ENCODE data around the gene RFC4.
"Not testable (repeated sequence)": the region's sequence is repeated elsewhere in the genome, so short reads cannot be mapped to it uniquely, and the experiment has no call there.

Gene RFC4, protein sequence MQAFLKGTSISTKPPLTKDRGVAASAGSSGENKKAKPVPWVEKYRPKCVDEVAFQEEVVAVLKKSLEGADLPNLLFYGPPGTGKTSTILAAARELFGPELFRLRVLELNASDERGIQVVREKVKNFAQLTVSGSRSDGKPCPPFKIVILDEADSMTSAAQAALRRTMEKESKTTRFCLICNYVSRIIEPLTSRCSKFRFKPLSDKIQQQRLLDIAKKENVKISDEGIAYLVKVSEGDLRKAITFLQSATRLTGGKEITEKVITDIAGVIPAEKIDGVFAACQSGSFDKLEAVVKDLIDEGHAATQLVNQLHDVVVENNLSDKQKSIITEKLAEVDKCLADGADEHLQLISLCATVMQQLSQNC
- 21.4 to 33.6 reads per million in 2 experiments for total RNA-seq

DNA sequence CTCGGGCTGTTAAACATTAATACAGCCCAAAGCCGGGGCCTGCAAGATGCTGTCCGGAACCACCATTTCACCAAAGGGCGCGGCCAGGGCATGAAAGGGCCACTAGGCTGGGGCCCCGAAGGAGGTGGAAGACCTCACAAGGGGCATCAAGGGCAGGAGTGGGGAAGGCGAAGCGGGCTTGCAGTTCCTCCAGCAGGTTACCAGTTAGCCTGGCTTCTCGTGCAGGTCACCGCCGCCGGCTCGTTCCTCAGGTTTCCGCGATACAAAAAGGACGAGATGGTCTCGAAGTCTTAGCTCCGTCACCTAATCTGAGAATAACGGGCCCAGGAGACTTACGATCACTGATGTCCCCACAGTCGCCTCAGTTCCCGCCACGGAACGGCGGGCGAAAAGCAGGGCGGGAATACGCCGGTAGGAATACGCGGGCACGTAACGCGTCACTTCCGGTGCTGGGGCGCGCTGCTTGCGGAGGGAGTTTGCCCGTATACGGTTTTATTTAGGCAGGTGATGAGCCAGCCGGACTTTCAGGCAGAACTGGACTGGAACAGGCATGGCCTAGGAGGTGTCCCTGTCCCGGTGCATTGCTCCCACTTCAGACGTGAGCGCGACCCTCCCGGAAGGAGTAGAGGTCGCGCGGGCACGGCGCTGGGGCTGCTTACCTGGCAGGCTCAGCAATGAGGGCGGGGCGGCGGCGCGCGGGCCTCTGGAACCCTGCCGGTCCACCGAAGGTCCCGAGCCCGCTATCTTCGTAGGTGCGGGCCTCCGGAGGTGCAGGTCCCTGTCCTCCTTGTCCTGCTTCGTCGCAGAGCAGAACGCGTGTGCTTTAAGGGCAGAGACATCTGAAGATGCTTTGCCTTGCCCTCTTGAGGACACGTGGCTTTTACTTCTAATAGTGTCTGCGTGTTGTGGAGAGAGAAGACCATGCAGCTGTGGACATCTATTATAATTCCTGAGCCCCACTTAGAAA is at the start of gene RFC4:
TSS of gene RFC4 (minus strand) at position 394 of the 967 bp plus-strand sequence. CDS start 1,769 bp downstream, outside the sequence.
- DNase-seq (ENCODE audit: low read depth) = peak; percentile 76

DNA sequence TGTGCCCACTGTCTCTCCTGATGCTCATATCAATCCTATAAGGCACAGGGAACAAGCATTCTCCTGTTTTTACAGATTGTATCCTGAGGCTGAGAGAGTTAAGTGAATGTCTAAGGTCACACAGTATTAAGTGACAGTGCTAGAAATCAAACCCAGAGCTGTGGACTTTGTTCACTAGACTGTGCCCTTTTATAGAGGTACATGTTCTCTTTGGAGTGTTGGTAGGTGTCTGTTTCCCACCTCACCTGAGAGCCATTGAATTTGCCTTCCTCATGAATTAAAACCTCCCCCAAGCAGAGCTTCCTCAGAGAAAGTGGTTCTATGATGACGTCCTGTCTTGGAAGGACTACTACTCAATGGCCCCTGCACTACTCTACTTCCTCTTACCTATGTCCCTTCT is 48.7 kb upstream of the RFC4 start:
- no peak for DNase-seq (ENCODE audit: low read depth)

DNA sequence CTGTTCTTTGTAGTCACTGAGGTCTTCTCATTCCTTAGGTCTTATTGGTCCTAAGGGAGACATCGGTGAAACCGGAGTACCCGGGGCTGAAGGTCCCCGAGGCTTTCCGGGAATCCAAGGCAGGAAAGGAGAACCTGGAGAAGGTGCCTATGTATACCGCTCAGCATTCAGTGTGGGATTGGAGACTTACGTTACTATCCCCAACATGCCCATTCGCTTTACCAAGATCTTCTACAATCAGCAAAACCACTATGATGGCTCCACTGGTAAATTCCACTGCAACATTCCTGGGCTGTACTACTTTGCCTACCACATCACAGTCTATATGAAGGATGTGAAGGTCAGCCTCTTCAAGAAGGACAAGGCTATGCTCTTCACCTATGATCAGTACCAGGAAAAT is 47.9 kb upstream of the RFC4 start:
- DNase-seq (ENCODE audit: low read depth) = no peak

DNA sequence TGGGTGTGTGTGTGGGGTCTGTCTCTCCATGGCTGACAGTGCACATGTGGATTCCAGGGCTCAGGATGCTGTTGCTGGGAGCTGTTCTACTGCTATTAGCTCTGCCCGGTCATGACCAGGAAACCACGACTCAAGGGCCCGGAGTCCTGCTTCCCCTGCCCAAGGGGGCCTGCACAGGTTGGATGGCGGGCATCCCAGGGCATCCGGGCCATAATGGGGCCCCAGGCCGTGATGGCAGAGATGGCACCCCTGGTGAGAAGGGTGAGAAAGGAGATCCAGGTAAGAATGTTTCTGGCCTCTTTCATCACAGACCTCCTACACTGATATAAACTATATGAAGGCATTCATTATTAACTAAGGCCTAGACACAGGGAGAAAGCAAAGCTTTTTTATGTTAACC is 46.7 kb upstream of the RFC4 start:
- DNase-seq (ENCODE audit: low read depth) = no peak

DNA sequence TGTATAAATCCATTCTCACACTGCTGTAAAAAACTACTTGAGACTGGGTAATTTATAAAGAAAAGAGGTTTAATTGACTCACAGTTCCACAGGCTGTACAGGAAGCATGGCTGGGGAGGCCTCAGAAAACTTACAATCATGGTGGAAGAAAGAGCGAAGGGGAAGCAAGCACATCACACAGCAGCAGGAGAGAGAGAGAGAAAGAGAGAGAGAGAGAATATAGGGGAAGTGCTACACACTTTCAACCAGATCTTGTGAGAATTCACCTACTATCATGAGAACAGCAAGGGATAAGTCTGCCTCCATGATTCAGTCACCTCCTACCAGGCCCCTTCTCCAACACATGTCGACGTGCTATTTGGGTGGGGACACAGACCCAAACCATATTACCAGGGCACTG is 45.6 kb upstream of the RFC4 start:
- not testable (repeated sequence) for DNase-seq (ENCODE audit: low read depth)

DNA sequence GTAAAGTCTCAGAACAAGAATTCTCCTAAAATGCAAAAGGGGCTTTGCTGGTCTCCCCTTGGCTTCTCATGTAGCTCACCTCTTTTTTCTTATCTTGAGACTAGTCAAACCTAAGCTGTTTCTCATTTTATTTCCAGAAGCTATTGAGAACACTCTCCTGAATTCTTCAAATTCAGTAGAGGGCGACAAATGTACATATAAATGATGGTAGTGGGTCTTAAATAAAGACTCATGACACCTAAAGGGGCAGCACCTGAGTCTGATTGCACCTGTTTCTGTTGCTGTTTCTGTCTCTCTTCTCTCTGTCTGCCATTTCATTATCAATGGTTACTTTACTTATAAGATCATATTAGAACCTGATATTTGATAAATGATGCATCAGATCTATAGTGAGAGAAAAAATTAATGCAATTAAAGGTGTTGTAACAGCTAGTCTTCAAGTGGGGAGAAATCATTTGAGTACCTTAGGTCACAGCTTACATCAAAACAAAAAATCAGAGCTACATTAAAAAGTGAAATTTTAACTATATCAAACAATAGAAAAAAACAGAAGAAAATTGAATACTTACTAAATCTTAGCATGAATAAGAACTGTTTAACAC is 43.2 kb upstream of the RFC4 start:
- no peak for DNase-seq (ENCODE audit: low read depth)

DNA sequence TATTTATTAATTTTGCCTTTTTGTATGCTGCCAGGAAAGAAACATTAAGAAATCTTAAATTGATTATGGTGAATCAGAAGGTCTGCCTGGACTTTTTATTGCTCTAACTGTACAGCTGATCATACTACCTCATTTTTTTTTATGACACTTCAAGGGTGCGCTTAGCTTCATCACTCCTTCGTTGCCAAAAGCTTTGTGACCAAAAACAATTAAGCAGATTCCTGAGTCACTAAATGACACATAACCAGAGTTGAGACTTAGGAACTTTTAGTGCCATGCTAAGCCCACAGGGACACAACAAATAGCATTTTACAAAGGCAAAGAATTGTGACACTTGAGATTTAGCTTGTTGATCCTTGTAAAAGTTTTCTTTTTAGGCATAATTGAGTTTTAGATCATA is 41.2 kb upstream of the RFC4 start:
- no peak for DNase-seq (ENCODE audit: low read depth)

DNA sequence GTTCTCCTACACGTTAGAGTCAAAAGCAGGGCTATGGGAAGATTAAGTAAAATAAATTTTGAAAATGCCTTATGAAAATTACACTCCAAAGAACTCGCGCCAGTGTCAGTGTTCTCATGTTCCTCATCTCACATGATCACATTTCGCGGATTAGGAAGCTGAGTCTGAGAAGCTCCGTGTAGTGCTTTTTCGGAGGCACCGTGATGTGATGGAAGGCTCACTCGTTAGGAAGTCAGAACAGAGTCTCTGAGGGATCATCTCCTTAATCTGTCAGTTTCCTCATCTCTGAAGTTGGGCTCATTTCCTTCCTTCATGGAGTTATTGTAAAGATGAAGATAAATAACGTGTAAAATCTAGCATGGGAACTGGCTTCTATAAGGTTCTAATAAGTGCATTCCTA is 39.5 kb upstream of the RFC4 start:
- no peak for DNase-seq (ENCODE audit: low read depth)

DNA sequence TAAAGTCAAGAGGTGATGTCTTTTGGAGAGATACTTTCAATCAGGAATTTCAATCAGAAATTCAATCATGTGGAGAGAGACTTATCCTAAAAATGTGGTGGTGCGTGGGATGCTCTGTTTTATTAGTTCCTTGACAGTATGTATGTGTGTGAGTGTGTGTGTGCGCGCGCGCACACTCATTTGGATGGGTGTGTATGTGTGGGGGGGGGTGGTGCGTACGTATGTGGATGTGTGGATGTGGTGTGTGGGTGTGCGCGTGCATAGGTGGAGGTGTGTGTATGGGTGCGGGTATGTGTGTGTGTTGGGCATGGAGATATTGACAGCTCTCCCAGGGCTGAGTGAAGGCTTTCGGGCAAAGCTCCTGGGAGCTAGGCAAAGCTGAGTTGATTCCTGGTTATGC is 38.6 kb upstream of the RFC4 start:
- no peak for DNase-seq (ENCODE audit: low read depth)

DNA sequence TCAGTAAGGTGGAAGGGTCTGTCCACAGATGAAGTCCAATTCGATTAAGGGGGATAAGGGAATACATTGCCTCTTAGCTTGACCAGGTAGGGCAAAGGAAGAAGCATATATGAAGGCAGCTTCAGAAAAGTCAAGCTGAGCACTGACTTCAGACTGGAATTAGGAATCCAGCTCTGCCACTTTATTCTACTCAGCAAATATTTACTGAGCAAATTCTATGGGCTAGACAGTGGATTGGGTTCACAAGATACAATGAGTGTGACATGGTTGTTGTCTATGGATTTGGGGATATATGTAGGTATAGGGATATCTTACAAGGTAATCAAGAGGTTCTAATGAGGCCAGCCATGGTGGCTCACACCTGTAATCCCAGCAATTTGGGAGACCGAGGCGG is 36.8 kb upstream of the RFC4 start:
- no peak for DNase-seq (ENCODE audit: low read depth)

DNA sequence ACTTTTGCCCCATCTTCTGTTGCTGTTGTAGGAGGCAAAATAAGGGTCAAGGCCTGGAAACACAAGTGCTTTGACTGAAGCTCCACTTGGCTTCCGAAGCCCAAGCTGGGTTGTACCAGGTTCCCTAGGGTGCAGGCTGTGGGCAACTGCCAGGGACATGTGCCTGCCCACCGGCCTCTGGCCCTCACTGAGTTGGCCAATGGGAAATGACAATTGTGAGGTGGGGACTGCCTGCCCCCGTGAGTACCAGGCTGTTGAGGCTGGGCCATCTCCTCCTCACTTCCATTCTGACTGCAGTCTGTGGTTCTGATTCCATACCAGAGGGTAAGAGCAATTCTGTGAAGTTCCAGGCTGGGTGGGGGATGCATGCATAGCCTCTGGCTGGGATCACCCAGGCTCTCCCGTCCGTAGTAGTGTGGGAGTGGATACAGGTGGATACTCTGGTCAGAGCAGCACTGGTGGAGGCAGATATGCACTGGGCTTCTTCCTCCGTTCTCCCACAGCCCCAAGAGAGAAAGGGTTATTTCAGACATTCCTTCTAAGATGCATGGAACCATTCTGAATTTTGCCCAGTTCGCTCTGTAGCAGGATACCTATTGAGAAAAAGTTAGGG is 36.2 kb upstream of the RFC4 start, which contains the start of gene ADIPOQ:
TSS of gene ADIPOQ (plus strand) at position 285 of the 613 bp plus-strand sequence. CDS start 10,349 bp downstream, outside the sequence.
- DNase-seq (ENCODE audit: low read depth) = no peak

DNA sequence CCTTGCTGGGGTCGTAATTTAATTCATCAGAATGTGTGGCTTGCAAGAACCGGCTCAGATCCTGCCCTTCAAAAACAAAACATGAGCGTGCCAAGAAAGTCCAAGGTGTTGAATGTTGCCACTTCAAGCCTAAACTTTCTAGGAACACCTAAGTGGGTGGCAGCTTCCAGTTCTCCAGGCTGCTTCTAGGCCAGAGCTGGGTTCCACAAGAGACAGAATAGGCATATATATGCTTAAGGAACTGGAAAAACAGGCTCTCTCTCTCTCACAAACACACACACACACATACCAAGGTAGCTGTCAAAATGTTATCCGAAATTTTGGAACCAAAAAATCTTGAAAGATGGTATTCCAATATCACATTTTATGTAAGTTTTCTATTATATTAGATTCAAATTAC is 35.3 kb upstream of the RFC4 start:
- no peak for DNase-seq (ENCODE audit: low read depth)

DNA sequence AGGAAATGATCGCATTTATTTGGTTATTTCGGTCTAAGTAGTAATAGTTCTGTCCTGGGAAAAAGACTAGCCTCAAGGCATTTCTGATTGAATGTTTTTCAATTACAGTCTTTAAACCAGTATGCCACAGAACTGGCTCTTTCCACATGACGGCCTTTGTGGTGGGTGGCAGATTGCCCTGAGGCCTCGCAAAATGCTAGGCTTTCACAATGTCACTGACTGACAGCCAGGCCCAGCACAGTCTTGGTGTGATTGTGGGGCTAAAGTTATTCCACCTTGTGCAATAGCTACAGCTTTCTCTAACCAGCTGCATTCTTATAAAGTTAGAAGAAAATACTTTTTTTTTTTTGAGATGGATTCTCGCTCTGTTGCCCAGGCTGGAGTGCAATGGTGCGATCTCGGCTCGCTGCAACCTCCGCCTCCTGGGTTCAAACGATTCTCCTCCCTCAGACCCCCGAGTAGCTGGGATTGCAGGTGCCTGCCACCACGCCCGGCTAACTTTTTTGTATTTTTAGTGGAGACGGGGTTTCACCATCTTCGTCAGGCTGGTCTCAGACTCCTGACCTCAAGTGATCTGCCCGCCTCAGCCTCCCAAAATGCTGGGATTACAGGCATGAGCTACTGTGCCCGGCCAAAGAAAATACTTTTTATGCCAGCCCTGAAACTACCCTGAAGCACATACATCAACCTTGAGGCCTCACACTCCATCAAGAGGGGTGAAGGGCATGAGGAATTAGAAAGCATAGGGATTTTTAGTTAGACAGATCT is 33.8 kb upstream of the RFC4 start:
- DNase-seq (ENCODE audit: low read depth) = no peak

DNA sequence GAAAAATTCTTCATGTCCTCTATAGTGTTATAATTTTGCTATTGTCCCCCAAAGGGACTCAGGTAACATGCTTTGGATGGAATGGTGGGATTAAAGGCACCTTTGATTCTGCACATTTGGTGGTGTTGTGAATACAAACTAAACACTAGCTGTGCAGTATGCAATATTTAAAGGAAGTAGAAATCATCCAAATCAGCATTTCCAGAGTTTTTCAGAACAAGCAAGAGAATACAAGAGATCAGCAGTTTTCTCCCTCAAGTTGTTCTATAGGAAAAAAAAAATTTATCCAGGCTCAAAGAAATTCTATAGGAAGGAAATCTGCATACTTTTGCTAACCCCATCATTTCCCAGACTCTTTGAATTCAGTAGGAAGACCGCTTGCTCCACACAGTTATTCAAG is 26.0 kb upstream of the RFC4 start:
- DNase-seq (ENCODE audit: low read depth) = no peak

DNA sequence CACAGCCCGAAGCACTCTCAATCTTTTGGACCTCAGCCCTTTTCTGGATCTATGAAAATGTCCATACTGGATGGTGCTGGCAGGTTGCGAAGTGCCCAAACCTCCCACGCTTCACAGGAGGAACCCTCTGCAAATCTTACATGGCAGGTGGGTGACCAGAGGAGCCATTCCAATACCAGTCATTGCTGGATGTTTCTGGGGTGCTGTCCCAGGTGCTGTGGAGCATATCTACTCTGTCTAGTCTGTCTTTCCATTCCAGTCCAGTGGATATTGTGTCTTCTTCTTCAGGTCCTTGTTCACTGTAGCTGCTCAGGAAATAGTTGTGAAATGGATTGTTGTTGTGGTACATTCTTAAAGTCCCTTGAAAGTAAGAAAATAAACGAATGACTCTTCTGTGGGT is 25.5 kb upstream of the RFC4 start:
- DNase-seq (ENCODE audit: low read depth) = no peak

DNA sequence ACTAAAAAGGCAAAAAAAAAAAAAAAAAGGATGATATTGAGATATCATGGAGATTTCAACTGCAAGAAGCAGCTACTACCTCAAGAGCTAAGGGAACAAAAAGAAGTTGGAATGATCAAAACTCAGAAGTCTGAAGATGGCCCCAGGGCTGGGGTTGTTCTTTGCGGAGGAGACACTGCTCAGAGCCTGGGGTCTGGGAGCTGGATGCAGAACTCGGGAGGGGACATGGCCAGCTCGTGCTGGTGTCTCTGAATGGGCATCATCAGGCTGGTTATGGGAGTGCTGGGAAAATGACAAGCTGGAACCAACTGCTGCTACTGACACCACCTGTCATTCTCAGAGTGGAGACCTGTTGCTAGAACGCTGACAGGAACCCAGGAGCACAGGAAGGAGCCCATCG is 22.1 kb upstream of the RFC4 start:
- DNase-seq (ENCODE audit: low read depth) = no peak

DNA sequence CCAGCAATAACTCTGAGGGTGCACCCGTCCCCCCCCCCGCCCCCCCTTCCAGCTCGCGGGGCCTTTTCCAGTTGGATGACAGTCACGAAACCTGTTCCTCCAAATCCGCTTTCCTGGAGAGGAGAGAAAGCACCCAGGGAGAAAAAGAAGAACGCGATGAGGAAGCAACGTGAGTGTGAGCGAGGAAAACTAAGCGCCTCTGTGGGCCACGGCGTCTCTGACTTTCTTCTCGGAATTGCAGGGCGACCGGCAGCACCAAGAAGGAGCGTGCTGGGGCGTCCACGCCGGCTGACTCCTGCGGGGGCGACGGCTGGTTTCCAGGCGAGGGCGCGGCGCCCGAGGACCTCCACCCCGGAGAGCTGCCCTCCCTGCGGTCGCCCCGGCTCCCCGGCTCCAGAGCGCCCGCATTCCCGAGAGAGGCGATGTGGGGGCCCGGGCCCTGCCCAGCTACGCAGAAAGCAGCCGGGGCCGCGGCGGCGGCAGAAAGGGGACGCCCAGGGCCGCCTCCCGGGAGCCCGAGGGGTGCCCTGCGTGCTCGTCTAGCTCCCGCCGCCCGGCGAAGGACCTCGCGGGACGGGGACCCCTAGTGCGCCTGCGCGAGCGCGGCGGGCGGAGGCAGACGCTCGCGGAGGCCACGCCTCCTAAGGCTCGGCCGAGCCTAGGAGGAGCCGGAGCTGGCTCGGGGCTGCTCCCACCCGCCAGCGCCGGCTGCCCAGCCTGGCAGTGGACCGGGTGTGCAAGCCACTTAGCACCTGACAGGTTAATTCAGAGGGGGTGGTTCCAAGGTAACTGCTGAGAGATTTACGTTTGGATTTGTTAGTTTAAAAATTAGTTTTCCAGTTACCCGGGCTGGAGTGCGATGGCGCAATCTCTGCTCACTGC is 20.9 kb upstream of the RFC4 start:
- DNase-seq (ENCODE audit: low read depth) = peak; percentile 79

DNA sequence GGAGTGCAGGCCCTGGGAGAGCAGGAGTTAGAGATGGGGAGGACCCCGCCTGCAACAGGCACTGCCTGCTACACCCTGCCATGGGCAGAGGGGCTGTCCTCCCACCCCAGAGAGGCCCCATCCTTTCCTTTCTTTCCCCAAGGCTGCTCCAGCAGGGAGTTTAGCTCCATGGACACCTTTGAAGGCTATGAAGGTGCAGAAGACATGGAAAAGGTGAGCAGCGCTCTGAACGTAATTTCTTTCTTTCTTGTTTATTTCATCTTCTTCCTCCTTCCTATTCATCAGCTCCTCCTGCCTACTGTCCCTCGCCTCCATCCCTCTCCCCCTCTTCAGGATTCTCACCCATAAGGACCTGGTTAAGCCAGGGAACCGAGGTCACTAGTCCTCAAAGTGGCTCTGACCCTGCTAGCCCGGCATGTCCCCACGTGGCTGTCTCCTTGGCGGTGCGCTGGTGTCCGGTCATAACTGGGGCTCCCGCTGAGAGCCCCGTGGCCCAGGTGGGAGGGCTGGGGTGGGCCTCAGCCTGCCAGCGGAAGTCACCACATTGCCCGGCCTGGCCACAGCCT is 20.2 kb upstream of the RFC4 start:
- DNase-seq (ENCODE audit: low read depth) = no peak

DNA sequence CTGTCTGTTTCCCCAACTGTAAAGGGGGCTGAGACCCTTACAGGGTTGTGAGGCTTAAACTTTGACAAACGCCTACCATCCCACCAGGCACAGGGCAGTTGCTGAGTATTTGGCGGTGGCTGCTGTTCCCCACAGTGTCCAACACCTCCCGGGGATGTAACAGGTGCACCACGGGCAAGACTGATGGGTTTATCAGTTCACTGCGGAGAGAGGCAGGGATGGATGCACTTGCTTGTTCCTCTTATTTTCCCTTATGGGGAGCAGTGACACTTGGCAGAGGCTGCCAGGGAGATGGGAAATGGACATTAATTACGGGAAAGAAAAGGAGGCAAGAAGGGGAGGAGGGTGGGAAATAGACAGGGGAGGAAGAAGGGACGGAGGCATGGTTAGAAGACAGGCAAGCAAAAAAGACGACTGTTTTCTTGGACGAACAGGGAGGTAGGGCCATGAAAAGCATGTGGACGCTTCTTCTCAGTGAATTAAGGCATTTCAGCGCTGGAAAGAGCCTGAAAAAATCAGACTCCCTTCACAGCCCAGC is 19.7 kb upstream of the RFC4 start:
- no peak for DNase-seq (ENCODE audit: low read depth)

Data from T follicular helper cell (primary cell).